ENCODE measurements around the gene PARVA.

The PARVA gene

GRCh38 chr11:12523180-12523924 lies 146.0 kb downstream of the PARVA start:
- Histone ChIP-seq H4K20me1 (no peaks in the 10 kb centered on the region), H3K4me1 (peaks cover 0 to 8% (median 0%) of the 10 kb centered on the region in 10 experiments; a peak in 5 of 20 replicates), H3K9ac (no peak overlapping the region), H3K27ac (no peak overlapping the region), H3K4me2 (no peak overlapping the region), H3K4me3 (no peak overlapping the region), H3K27me3 (no peaks in the 10 kb centered on the region), H3K9me3 (replicated peaks in 1 of 11) (no peaks in the 10 kb centered on the region), H3K36me3 (no peaks in the 10 kb centered on the region)
- TF ChIP-seq Cebpa-rat (IDR thresholded peaks at IDR 0.05) = no peak

- no peak for TF ChIP-seq Cebpa-rat (IDR thresholded peaks at IDR 0.05)
Measured at GRCh38 chr11:12524865-12525264, 147.5 kb downstream of the PARVA start.

GRCh38 chr11:12525466-12526055 lies 148.2 kb downstream of the PARVA start:
- no peak overlapping the region for H3K9ac ChIP-seq
- H4K20me1 ChIP-seq = no peaks in the 10 kb centered on the region
- no peaks in the 10 kb centered on the region for H3K27me3 ChIP-seq
- no peaks in the 10 kb centered on the region for H3K4me1 ChIP-seq
- H3K9me3 ChIP-seq (replicated peaks in 1 of 11) = no peaks in the 10 kb centered on the region
- no peaks in the 10 kb centered on the region for H3K36me3 ChIP-seq
- H3K4me2 ChIP-seq = no peak overlapping the region
- H3K4me3 ChIP-seq = no peak overlapping the region
- no peak overlapping the region for H3K27ac ChIP-seq
- no peak for TF ChIP-seq Cebpa-rat (IDR thresholded peaks at IDR 0.05)

More at GRCh38 chr11:12524865-12525264, 147.5 kb downstream of the PARVA start:
- Histone ChIP-seq H3K27ac (no peak overlapping the region), H3K9ac (no peak overlapping the region), H3K4me1 (no peaks in the 10 kb centered on the region), H3K27me3 (no peaks in the 10 kb centered on the region), H3K36me3 (no peaks in the 10 kb centered on the region), H3K9me3 (replicated peaks in 1 of 11) (no peaks in the 10 kb centered on the region), H3K4me2 (no peak overlapping the region), H4K20me1 (no peaks in the 10 kb centered on the region), H3K4me3 (no peak overlapping the region)

GRCh38 chr11:12526789-12527188 lies 149.4 kb downstream of the PARVA start:
- Histone ChIP-seq H3K4me3 (no peak overlapping the region), H3K27me3 (no peaks in the 10 kb centered on the region), H3K9ac (no peak overlapping the region), H3K27ac (no peak overlapping the region), H3K9me3 (replicated peaks in 1 of 11) (no peaks in the 10 kb centered on the region), H3K36me3 (no peaks in the 10 kb centered on the region), H3K4me2 (no peak overlapping the region), H3K4me1 (no peaks in the 10 kb centered on the region), H4K20me1 (no peaks in the 10 kb centered on the region)
- TF ChIP-seq Cebpa-rat (IDR thresholded peaks at IDR 0.05) = no peak

- Histone ChIP-seq H3K9ac (no peak overlapping the region), H3K9me3 (replicated peaks in 1 of 11) (no peaks in the 10 kb centered on the region), H3K4me3 (no peak overlapping the region), H3K27me3 (no peaks in the 10 kb centered on the region), H4K20me1 (no peaks in the 10 kb centered on the region), H3K27ac (no peak overlapping the region), H3K4me2 (no peak overlapping the region), H3K4me1 (no peaks in the 10 kb centered on the region), H3K36me3 (no peaks in the 10 kb centered on the region)
- no peak for TF ChIP-seq Cebpa-rat (IDR thresholded peaks at IDR 0.05)
Measured at GRCh38 chr11:12528487-12528886, 151.1 kb downstream of the PARVA start.

GRCh38 chr11:12529041-12529440 lies 151.7 kb downstream of the PARVA start:
- no peak overlapping the region for H3K4me3 ChIP-seq
- no peaks in the 10 kb centered on the region for H3K36me3 ChIP-seq
- no peaks in the 10 kb centered on the region for H3K27me3 ChIP-seq
- H3K4me2 ChIP-seq = no peak overlapping the region
- H4K20me1 ChIP-seq = no peaks in the 10 kb centered on the region
- H3K4me1 ChIP-seq = no peaks in the 10 kb centered on the region
- no peaks in the 10 kb centered on the region for H3K9me3 ChIP-seq (replicated peaks in 1 of 11)
- no peak for TF ChIP-seq Cebpa-rat (IDR thresholded peaks at IDR 0.05)
- H3K27ac ChIP-seq = no peak overlapping the region
- no peak overlapping the region for H3K9ac ChIP-seq

GRCh38 chr11:12529793-12530192 lies 152.4 kb downstream of the PARVA start:
- Histone ChIP-seq H3K27ac (no peak overlapping the region), H3K4me3 (no peak overlapping the region), H3K27me3 (no peaks in the 10 kb centered on the region), H4K20me1 (no peaks in the 10 kb centered on the region), H3K4me2 (no peak overlapping the region), H3K36me3 (no peaks in the 10 kb centered on the region), H3K9ac (no peak overlapping the region), H3K9me3 (replicated peaks in 1 of 11) (no peaks in the 10 kb centered on the region), H3K4me1 (no peaks in the 10 kb centered on the region)
- no peak for TF ChIP-seq Cebpa-rat (IDR thresholded peaks at IDR 0.05)

GRCh38 chr11:12531020-12531419 lies 153.6 kb downstream of the PARVA start:
- Histone ChIP-seq H3K4me3 (no peak overlapping the region), H4K20me1 (no peaks in the 10 kb centered on the region), H3K4me1 (no peaks in the 10 kb centered on the region), H3K9ac (no peak overlapping the region), H3K27me3 (no peaks in the 10 kb centered on the region), H3K4me2 (no peak overlapping the region), H3K9me3 (replicated peaks in 1 of 11) (no peaks in the 10 kb centered on the region), H3K36me3 (no peaks in the 10 kb centered on the region), H3K27ac (no peak overlapping the region)
- no peak for TF ChIP-seq Cebpa-rat (IDR thresholded peaks at IDR 0.05)

GRCh38 chr11:12531681-12532080 lies 154.3 kb downstream of the PARVA start:
- Histone ChIP-seq H3K4me3 (no peak overlapping the region), H3K27me3 (no peaks in the 10 kb centered on the region), H3K4me2 (no peak overlapping the region), H3K36me3 (no peaks in the 10 kb centered on the region), H3K4me1 (no peaks in the 10 kb centered on the region), H4K20me1 (no peaks in the 10 kb centered on the region), H3K9me3 (replicated peaks in 1 of 11) (no peaks in the 10 kb centered on the region), H3K27ac (no peak overlapping the region), H3K9ac (no peak overlapping the region)
- no peak for TF ChIP-seq Cebpa-rat (IDR thresholded peaks at IDR 0.05)

- no peaks in the 10 kb centered on the region for H3K9me3 ChIP-seq (replicated peaks in 1 of 11)
- no peak overlapping the region for H3K4me3 ChIP-seq
- H3K27ac ChIP-seq = no peak overlapping the region
- H3K9ac ChIP-seq = no peak overlapping the region
- H3K36me3 ChIP-seq = no peaks in the 10 kb centered on the region
- TF ChIP-seq Cebpa-rat (IDR thresholded peaks at IDR 0.05) = no peak
- H3K4me1 ChIP-seq = no peaks in the 10 kb centered on the region
- H4K20me1 ChIP-seq = no peaks in the 10 kb centered on the region
- H3K4me2 ChIP-seq = no peak overlapping the region
- H3K27me3 ChIP-seq = no peaks in the 10 kb centered on the region
Measured at GRCh38 chr11:12532580-12532979, 155.2 kb downstream of the PARVA start.
